ENCODE data around the gene TREX2. TPM values are rescaled to one million over a fixed set of nuclear protein-coding genes. Genes with fewer than 3 reads are reported as not detected.

Gene TREX2
- total and polyA plus RNA-seq, 2 of the 8 experiments (the other 6 are each of a cell fraction or from before 2014, with no cell fraction given): 0.71 to 0.80 TPM

DNA sequence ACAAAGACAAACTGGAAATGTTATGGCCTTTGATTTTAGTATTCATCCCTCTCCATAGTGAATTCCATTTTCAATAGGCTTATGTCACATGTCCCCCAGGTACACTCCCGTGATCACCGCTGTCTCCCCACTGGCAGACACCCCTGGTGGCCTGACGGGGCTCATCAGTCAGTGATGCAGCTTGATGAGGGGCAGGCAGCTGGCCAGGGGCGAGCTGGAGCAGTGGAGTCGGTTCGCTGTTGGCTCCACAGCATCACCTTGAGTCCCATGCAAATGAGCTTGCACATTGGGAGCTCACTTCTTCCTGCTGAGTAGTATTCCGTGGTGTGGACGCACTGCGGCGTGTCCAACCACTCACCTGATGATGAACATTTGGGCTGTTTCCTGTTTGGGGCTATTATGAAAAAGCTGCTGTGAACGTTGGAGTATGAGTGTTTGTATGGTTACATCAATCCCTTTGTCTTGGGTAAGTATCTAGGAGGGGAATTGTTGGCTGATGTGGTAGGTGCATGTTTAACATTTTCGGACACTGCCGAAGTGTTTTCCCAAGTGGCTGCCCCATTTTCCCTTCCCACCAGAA is 5.2 kb downstream of the TREX2 start:
- no peak overlapping the region for H3K27ac ChIP-seq (ENCODE audit: low read depth, low read length)
- no peak overlapping the region for H2BK20ac ChIP-seq (ENCODE audit: low read length)
- 83% methylated on average over 10 of the region's 13 CpGs; no CpG with 5 or more reads in 1 of the 2 experiments for WGBS, 2 experiments (ENCODE audit: extremely low coverage in 1 of 2, insufficient coverage in 1 of 2, insufficient read length in 1 of 2, insufficient replicate concordance in 2 of 2, low coverage in 1 of 2, low lambda C conversion rate in 2 of 2, missing lambda C conversion rate in 1 of 2)
- H3K27me3 ChIP-seq (replicated peaks in 1 of 4; ENCODE audit: control insufficient read depth in 3 of 4, extremely low read depth in 1 of 4, insufficient read depth in 3 of 4, low read length in 3 of 4): no peaks in the 10 kb centered on the region
- no peaks in the 10 kb centered on the region for H3K79me2 ChIP-seq (ENCODE audit: control insufficient read depth in 1 of 2, insufficient read depth in 2 of 2, low read length in 2 of 2)
- no peak overlapping the region for H2AK5ac ChIP-seq (ENCODE audit: low read depth, low read length)
- H3K36me3 ChIP-seq (ENCODE audit: control insufficient read depth in 2 of 4, insufficient read depth in 4 of 4, low read length in 3 of 4): no peaks in the 10 kb centered on the region
- no peaks in the 10 kb centered on the region for H4K20me1 ChIP-seq (replicated peaks in 1 of 2; ENCODE audit: control insufficient read depth in 1 of 2, insufficient read depth in 2 of 2, low read length in 2 of 2)
- no peak overlapping the region for H4K5ac ChIP-seq (ENCODE audit: insufficient read length, low read depth, low read length)
- H3K79me1 ChIP-seq (ENCODE audit: low read depth, low read length): no peaks in the 10 kb centered on the region
- no peak overlapping the region for H3K4ac ChIP-seq (replicated peaks; ENCODE audit: insufficient read length, low read depth, low read length)
- ChIA-PET POLR2A (ENCODE audit: partially characterized antibody) (no interaction called here), CTCF (ENCODE audit: partially characterized antibody) (interaction anchor here (0.7 to 1.9 kb wide), 4 partner anchors 20 to 99 kb away, joined by 3 to 5 read pairs (median 4); no protein-coding TSS in a partner anchor)
- no peak overlapping the region for H3K14ac ChIP-seq (ENCODE audit: insufficient read length)
- no peak overlapping the region for H4K91ac ChIP-seq (replicated peaks; ENCODE audit: insufficient read length, low read length)
- H3K56ac ChIP-seq (replicated peaks; ENCODE audit: insufficient read length, low read depth, low read length): no peak overlapping the region
- H2BK5ac ChIP-seq (ENCODE audit: low read depth, low read length): no peak overlapping the region
- H4K8ac ChIP-seq (ENCODE audit: extremely low read depth, insufficient read depth, low read length): no peak overlapping the region
- no peaks in the 10 kb centered on the region for H3K23me2 ChIP-seq (ENCODE audit: low read depth, low read length)
- H2BK120ac ChIP-seq (replicated peaks; ENCODE audit: low read depth, low read length): no peak overlapping the region
- TF ChIP-seq TAF1 (IDR thresholded peaks at IDR 0.05; ENCODE audit: low read depth, low read length) (no peak), SP4 (IDR thresholded peaks at IDR 0.05; ENCODE audit: low read length) (no peak), RXRA (IDR thresholded peaks at IDR 0.05; ENCODE audit: insufficient read depth, low read depth, low read length) (no peak), GTF2F1 (IDR thresholded peaks at IDR 0.05; ENCODE audit: borderline replicate concordance, low read depth, low read length) (no peak), YY1 (IDR thresholded peaks at IDR 0.05; ENCODE audit: low read depth, low read length) (no peak), BRCA1 (IDR thresholded peaks at IDR 0.05; ENCODE audit: low read depth, low read length) (no peak), BCL11A (IDR thresholded peaks at IDR 0.05; ENCODE audit: low read depth in 2 of 2, low read length in 2 of 2) (no peak), KDM1A (IDR thresholded peaks at IDR 0.05; ENCODE audit: borderline replicate concordance, low read length) (no peak), NANOG (IDR thresholded peaks at IDR 0.05; ENCODE audit: insufficient read depth, low read depth, low read length, poor library complexity, severe bottlenecking) (no peak), SIRT6 (IDR thresholded peaks at IDR 0.05; ENCODE audit: low read length) (no peak), KDM4A (IDR thresholded peaks at IDR 0.05; ENCODE audit: low read depth, low read length, severe bottlenecking) (no peak), CBX5 (IDR thresholded peaks at IDR 0.05; ENCODE audit: low read depth, low read length) (no peak), POLR2A (IDR thresholded peaks at IDR 0.05; ENCODE audit: control extremely low read depth in 1 of 2, low read depth in 2 of 2, low read length in 2 of 2) (no peak), HDAC6 (IDR thresholded peaks at IDR 0.05; ENCODE audit: low read depth, low read length) (no peak)
- H3K18ac ChIP-seq (ENCODE audit: extremely low read depth, low read length): no peak overlapping the region
- no peaks in the 10 kb centered on the region for H3K4me1 ChIP-seq (replicated peaks in 1 of 4; ENCODE audit: control insufficient read depth in 3 of 4, insufficient read depth in 4 of 4, low read length in 3 of 4)
- no peak overlapping the region for H2BK15ac ChIP-seq (ENCODE audit: low read length)
- H3K9ac ChIP-seq (replicated peaks in 1 of 4; ENCODE audit: extremely low read depth in 1 of 4, low read depth in 3 of 4, low read length in 3 of 4): no peak overlapping the region
- H3K9me3 ChIP-seq (ENCODE audit: insufficient read depth in 2 of 2, low read depth in 1 of 2, low read length in 1 of 2): no peaks in the 10 kb centered on the region
- H2BK12ac ChIP-seq (ENCODE audit: low read depth, low read length): no peak overlapping the region
- H2AFZ ChIP-seq (ENCODE audit: low read length): no peak overlapping the region
- no peak overlapping the region for H3K4me3 ChIP-seq (ENCODE audit: extremely low read depth in 1 of 4, insufficient read depth in 2 of 4, low read depth in 3 of 4, low read length in 4 of 4)
- no peak overlapping the region for H3K4me2 ChIP-seq (ENCODE audit: insufficient read depth in 1 of 2, low read depth in 2 of 2, low read length in 2 of 2)
- H3K23ac ChIP-seq (ENCODE audit: insufficient read length): no peak overlapping the region
- FAIRE-seq (no peak), DNase-seq (ENCODE audit: low read depth in 1 of 2, low spot score in 2 of 2) (no peak)

Data from H1 (cell line).